MCF 10A (cell line): ENCODE data around the gene ACO1. TPM values are rescaled to one million over a fixed set of nuclear protein-coding genes. Genes with fewer than 3 reads are reported as not detected.

ENCODE experiments used
- BruUV-seq: library from RNA; stranded (reverse); fragments of 400-500 nt; replicated peaks from 2 replicates; lab custom pipeline; 2021; lab: Mats Ljungman, UMichigan
- CTCF ChIA-PET: fragments of 300-600 bp; sonication (Branson Sonifier 250); formaldehyde crosslinking; extraction: SDS; loops from one replicate; lab custom pipeline; 2021; ENCODE audit warnings: antibody characterized with exemption, inconsistent platforms; lab: Yijun Ruan, JAX
- POLR2A ChIA-PET: fragments of 300-600, 350-650 bp; sonication (Branson Sonifier 250); formaldehyde crosslinking; extraction: SDS; loops from one replicate; lab custom pipeline; 2020; ENCODE audit warnings: antibody characterized with exemption, inconsistent platforms; lab: Yijun Ruan, JAX
- DNase-seq: peaks from one replicate; pipeline ENCODE4 v3.0.0-alpha.2; 2018; ENCODE audit not compliant: unreplicated experiment
- H3K27ac Mint-ChIP-seq: one replicate; pipeline ENCODE4 v1.8.0; 2022; ENCODE audit warnings: mild to moderate bottlenecking, low read depth, mixed read lengths; ENCODE audit not compliant: unreplicated experiment
- H3K27me3 Mint-ChIP-seq: one replicate; pipeline ENCODE4 v1.8.0; 2022; ENCODE audit warnings: mixed read lengths; ENCODE audit not compliant: insufficient read depth, unreplicated experiment
- H3K36me3 Mint-ChIP-seq: one replicate; pipeline ENCODE4 v1.8.0; 2022; ENCODE audit warnings: mild to moderate bottlenecking, moderate library complexity, mixed read lengths; ENCODE audit not compliant: insufficient read depth, unreplicated experiment
- H3K4me1 Mint-ChIP-seq: one replicate; pipeline ENCODE4 v1.8.0; 2022; ENCODE audit warnings: mixed read lengths; ENCODE audit not compliant: insufficient read depth, unreplicated experiment
- H3K4me3 Mint-ChIP-seq: one replicate; pipeline ENCODE4 v1.8.0; 2022; ENCODE audit warnings: mild to moderate bottlenecking, moderate library complexity, mixed read lengths; ENCODE audit not compliant: unreplicated experiment
- H3K9me3 Mint-ChIP-seq: one replicate; pipeline ENCODE4 v1.8.0; 2022; ENCODE audit warnings: mixed read lengths; ENCODE audit not compliant: unreplicated experiment
- intact Hi-C: fragments of 100-400 bp; cut with micrococcal nuclease; formaldehyde crosslinking; loops from 2 replicates; pipeline ENCODE4 v1.14.1; 2022
- total RNA-seq: library from RNA; stranded (reverse); gene quantifications from 2 replicates; pipeline ENCODE4 v1.2.3, GENCODE V29; 2022
- TF ChIP-seq, protein P1 (sequence below): fragments of 200-600 bp; IDR thresholded peaks from one replicate; pipeline ENCODE4 v1.8.0; 2022; ENCODE audit warnings: antibody characterized with exemption, mild to moderate bottlenecking; ENCODE audit not compliant: unreplicated experiment

ACO1 gene
- total RNA-seq, 1 experiment from 2014 or later: 28.6 TPM

DNA sequence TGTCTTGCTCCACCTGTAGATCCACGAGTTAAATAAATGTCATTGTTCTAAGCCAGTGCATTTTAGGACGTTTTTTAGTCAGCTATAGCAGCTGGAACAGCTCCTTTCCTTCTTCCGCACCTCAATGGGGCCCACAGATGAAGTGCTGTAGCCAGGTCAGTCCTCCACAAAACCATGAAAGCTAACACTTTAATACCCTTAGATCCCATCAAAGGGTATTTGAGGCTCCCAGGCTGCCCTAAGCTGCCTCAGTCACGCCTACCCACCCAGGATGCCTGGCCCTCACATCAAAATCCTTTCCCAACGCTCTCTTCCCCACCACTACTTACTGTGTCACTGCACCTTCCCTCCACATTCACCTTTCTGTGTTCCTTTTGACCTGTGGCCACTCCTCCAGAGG, 44.1 kb upstream of the ACO1 start:
- POLR2A ChIA-PET: no interaction called here
- Mint-ChIP-seq H3K27me3 (peaks cover 8% of the 10 kb centered on the region), H3K9me3 (no peaks in the 10 kb centered on the region), H3K4me3 (no peak overlapping the region), H3K36me3 (no peaks in the 10 kb centered on the region), H3K27ac (no peak overlapping the region), H3K4me1 (peaks cover 5% of the 10 kb centered on the region)
- no peak for DNase-seq
- intact Hi-C loops: no loop called here
- TF ChIP-seq, protein P1, sequence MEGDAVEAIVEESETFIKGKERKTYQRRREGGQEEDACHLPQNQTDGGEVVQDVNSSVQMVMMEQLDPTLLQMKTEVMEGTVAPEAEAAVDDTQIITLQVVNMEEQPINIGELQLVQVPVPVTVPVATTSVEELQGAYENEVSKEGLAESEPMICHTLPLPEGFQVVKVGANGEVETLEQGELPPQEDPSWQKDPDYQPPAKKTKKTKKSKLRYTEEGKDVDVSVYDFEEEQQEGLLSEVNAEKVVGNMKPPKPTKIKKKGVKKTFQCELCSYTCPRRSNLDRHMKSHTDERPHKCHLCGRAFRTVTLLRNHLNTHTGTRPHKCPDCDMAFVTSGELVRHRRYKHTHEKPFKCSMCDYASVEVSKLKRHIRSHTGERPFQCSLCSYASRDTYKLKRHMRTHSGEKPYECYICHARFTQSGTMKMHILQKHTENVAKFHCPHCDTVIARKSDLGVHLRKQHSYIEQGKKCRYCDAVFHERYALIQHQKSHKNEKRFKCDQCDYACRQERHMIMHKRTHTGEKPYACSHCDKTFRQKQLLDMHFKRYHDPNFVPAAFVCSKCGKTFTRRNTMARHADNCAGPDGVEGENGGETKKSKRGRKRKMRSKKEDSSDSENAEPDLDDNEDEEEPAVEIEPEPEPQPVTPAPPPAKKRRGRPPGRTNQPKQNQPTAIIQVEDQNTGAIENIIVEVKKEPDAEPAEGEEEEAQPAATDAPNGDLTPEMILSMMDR: no peak
- no TSS peak for BruUV-seq
- CTCF ChIA-PET: interaction anchor here (0.6 to 1.2 kb wide), 6 partner anchors 10 to 423 kb away, joined by 3 to 5 read pairs (median 3); no protein-coding TSS in a partner anchor

DNA sequence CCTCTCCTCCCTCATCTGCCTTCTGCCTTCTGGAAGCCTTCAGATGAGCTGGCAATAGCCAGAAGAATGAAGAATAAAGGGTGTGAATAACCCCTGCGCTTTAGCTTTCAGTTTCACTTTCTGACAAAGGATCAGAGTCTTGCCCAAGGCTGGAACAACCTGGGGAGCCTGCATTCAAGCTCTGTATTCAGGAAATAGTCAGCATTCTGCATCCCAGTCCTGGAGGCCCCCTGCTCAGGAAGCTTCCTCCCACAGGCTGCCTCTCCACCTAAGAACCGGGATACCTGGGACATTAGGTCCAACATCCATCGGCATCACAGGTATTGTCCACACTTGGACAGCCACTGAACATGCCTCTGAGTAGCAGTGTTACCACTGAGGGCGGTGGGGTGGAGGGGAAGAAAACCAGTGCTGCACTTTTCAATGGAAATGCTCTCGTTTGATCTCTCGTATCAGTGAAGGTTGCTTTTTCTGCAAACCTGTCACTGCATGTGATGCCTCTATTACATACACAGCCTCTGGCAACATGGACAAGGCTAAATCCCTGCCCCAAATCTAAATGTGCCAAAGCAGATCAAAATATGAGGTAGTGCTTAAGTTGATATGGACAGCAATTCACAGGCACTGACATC, 39.8 kb upstream of the ACO1 start:
- TF ChIP-seq, protein P1: no peak
- H3K27me3 Mint-ChIP-seq: peaks cover 6% of the 10 kb centered on the region
- H3K27ac Mint-ChIP-seq: no peak overlapping the region
- peaks cover 5% of the 10 kb centered on the region for H3K4me1 Mint-ChIP-seq
- BruUV-seq: no TSS peak
- peak overlapping the region; percentile 56 for H3K4me3 Mint-ChIP-seq
- ChIA-PET CTCF (interaction anchor here (0.6 kb wide), 1 partner anchor 34 kb away, joined by 4 read pairs; no protein-coding TSS in a partner anchor), POLR2A (no interaction called here)
- peak; percentile 29 for DNase-seq
- no peaks in the 10 kb centered on the region for H3K36me3 Mint-ChIP-seq
- intact Hi-C loops: no loop called here
- no peaks in the 10 kb centered on the region for H3K9me3 Mint-ChIP-seq

DNA sequence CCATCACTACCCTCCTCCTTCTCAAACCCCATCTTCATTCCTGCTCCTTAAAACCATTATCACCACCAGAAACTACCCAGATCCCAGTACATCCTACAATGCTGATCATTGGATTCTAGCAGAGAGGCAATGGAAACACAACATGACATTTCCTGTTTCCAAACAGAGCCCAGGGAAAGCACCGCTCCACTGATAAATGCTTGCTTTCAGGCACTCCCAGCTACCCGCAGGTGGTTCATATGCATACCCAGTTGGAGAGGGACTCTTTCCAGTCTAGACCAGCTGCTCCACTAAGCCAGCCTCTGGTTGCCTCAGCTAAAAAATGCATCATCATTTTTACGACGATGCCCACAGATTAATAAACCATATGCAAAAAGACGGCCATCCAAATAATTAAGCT, 39.2 kb upstream of the ACO1 start:
- POLR2A ChIA-PET: no interaction called here
- Mint-ChIP-seq H3K4me3 (no peak overlapping the region), H3K9me3 (no peaks in the 10 kb centered on the region), H3K27ac (no peak overlapping the region), H3K27me3 (peaks cover 6% of the 10 kb centered on the region), H3K36me3 (no peaks in the 10 kb centered on the region), H3K4me1 (peaks cover 5% of the 10 kb centered on the region)
- TF ChIP-seq, protein P1: no peak
- DNase-seq: no peak
- CTCF ChIA-PET: no interaction called here
- no TSS peak for BruUV-seq
- intact Hi-C loops: no loop called here

DNA sequence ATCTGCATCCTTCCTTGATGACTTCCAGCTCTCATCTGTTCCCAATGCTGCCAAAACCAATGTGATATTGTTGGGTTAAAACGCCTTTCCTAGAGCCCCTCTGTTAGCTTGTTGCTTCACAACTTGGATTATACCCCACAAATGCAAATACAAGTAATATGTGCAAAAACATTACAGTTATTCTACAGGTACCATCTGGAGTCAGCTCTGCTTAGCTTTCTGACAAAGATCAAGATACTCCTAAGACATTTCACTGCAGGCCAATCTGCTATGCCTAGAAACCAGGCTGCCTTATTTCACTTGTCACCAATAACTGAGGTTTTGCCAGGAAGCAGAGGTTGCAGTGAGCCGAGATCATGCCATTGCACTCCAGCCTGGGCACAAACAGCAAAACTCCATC, 36.9 kb upstream of the ACO1 start:
- H3K4me1 Mint-ChIP-seq: peaks cover 5% of the 10 kb centered on the region
- DNase-seq: no peak
- peaks cover 6% of the 10 kb centered on the region for H3K27me3 Mint-ChIP-seq
- intact Hi-C loops: no loop called here
- H3K27ac Mint-ChIP-seq: no peak overlapping the region
- no TSS peak for BruUV-seq
- CTCF ChIA-PET: interaction anchor here (0.6 to 1.9 kb wide), 5 partner anchors 11 to 1385 kb away, joined by 3 to 11 read pairs (median 4); no protein-coding TSS in a partner anchor
- no peak overlapping the region for H3K4me3 Mint-ChIP-seq
- no peaks in the 10 kb centered on the region for H3K9me3 Mint-ChIP-seq
- POLR2A ChIA-PET: no interaction called here
- TF ChIP-seq, protein P1: no peak
- no peaks in the 10 kb centered on the region for H3K36me3 Mint-ChIP-seq
